GM12892 (cell line): Measurements from ENCODE around the gene MBTD1.

Experiments
- POLR2A ChIP-seq: IDR thresholded peaks from 2 replicates; pipeline ENCODE4 v1.6.1; 2011; ENCODE audit warnings: low read depth, low read length, control low read depth
- POLR2AphosphoS5 ChIP-seq: IDR thresholded peaks from 2 replicates; pipeline ENCODE4 v1.6.1; 2011; ENCODE audit warnings: low read depth, low read length, control low read depth
- TAF1 ChIP-seq: IDR thresholded peaks from 2 replicates; pipeline ENCODE4 v1.6.1; 2011; ENCODE audit warnings: low read depth, mild to moderate bottlenecking, control low read depth, low read length, borderline replicate concordance

DNA sequence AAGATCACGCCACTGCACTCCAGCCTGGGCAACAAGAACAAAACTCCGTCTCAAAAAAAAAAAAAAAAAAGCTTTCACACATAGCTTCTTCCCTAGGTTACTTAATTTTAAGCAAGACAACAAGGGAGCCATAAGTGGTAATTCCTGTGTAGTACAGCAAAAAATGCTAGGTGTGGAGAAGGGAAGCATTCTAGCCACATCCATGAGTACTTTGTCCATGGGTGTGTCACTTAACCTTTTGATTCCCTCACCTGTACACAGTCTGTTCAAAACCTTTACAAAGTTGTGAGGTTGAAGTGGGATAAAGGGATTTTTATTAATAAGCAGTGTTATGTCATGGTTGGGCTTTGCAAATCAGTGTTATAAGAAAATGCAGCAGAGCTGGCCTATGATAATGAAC lies 89.1 kb downstream of the MBTD1 start:
- TF ChIP-seq POLR2AphosphoS5 (no peak), POLR2A (no peak), TAF1 (no peak)
